K562 (cell line): ENCODE results near the gene ADAMTS14. TPM values are rescaled to one million over a fixed set of nuclear protein-coding genes. Genes with fewer than 3 reads are reported as not detected.
A peak's percentile ranks its signal among the peaks of the same experiment; 100 is the strongest.

Experiments used
- ATAC-seq: fragments of 200-7000 bp; cut with Tn5 transposase; 3 replicates; pipeline ENCODE4 v1.9.1; 2020; ENCODE audit warnings: moderate library complexity
- BruUV-seq: library from RNA; stranded (reverse); fragments of 400-500 nt; replicated peaks from 2 replicates; lab custom pipeline; 2021; lab: Mats Ljungman, UMichigan
- CTCF ChIA-PET: fragments of 300-600 bp; formaldehyde crosslinking; extraction: SDS; loops from one replicate; lab custom pipeline; 2021; ENCODE audit warnings: low intra/inter-chr PET ratio; lab: Yijun Ruan, JAX
- POLR2A ChIA-PET: fragments of 300-600, 350-650 bp; sonication (Branson Sonifier 250); formaldehyde crosslinking; extraction: SDS; loops from one replicate; lab custom pipeline; 2021; ENCODE audit warnings: antibody characterized with exemption, inconsistent platforms; lab: Yijun Ruan, JAX
- DNase-seq, 4 experiments: peaks; one replicate each; pipeline versions ENCODE4 v3.0.0 to v3.0.0-alpha.2; 2011 to 2018; ENCODE audit warnings: low spot score in 3 of 4, mixed read lengths in 3 of 4; ENCODE audit errors: extremely low read depth in 1 of 4
- FAIRE-seq: peaks from 2 replicates; lab custom pipeline; 2011; peaks lifted over from hg19 to GRCh38; lab: Jason Lieb, UNC
- H2AFZ ChIP-seq: 2 replicates; pipeline ENCODE4 v1.6.0; 2011; ENCODE audit warnings: low read depth, low read length, control low read depth, inconsistent platforms
- H3K27ac ChIP-seq: fragments of 200-600 bp; 3 replicates; pipeline ENCODE4 v1.8.0; 2011; ENCODE audit warnings: low read depth, mild to moderate bottlenecking, control low read depth, inconsistent platforms, low read length, moderate library complexity, mixed read lengths; ENCODE audit errors: extremely low read depth
- H3K27me3 ChIP-seq, 2 experiments: fragments of 300-600 bp in 1 of 2; 2 replicates in 1 of 2; 3 replicates in 1 of 2; pipeline versions ENCODE4 v1.6.0 to v1.8.0; 2011; ENCODE audit warnings: inconsistent platforms in 2 of 2, low read length in 2 of 2, mild to moderate bottlenecking in 1 of 2, mixed read lengths in 1 of 2, moderate library complexity in 1 of 2; ENCODE audit not compliant: control insufficient read depth in 2 of 2, insufficient read depth in 2 of 2
- H3K36me3 ChIP-seq: fragments of 300-600 bp; 3 replicates; pipeline ENCODE4 v1.8.0; 2011; ENCODE audit warnings: mild to moderate bottlenecking, low read length, inconsistent platforms; ENCODE audit not compliant: control insufficient read depth, insufficient read depth
- H3K4me1 ChIP-seq, 2 experiments: fragments of 200-600 bp in 1 of 2; replicated peaks in 1 of 2; 2 replicates in 1 of 2; 3 replicates in 1 of 2; pipeline versions ENCODE4 v1.5.1 to v1.8.0; 2011; ENCODE audit warnings: inconsistent platforms in 2 of 2, low read length in 2 of 2, mild to moderate bottlenecking in 1 of 2, mixed read lengths in 1 of 2, moderate library complexity in 1 of 2; ENCODE audit not compliant: control insufficient read depth in 2 of 2, insufficient read depth in 2 of 2
- H3K4me2 ChIP-seq: 2 replicates; pipeline ENCODE4 v1.6.1; 2011; ENCODE audit warnings: low read length, control low read depth, inconsistent platforms, mixed read lengths; ENCODE audit not compliant: insufficient read depth
- H3K4me3 ChIP-seq: fragments of 200-600 bp; sonication (generic), shearing (Covaris generic); 2 replicates; pipeline ENCODE4 v1.5.1; 2016; ENCODE audit warnings: control low read depth, inconsistent platforms
- H3K79me2 ChIP-seq: fragments of 200-600 bp; 3 replicates; pipeline ENCODE4 v1.8.0; 2011; ENCODE audit warnings: low read length, inconsistent platforms; ENCODE audit not compliant: control insufficient read depth, insufficient read depth
- H3K9ac ChIP-seq, 2 experiments: 2 replicates each; pipeline versions ENCODE4 v1.6.0 to v1.6.1; 2011; ENCODE audit warnings: low read depth in 2 of 2, low read length in 2 of 2, control low read depth in 1 of 2, inconsistent platforms in 1 of 2, mild to moderate bottlenecking in 1 of 2, mixed read lengths in 1 of 2; ENCODE audit not compliant: insufficient read depth in 1 of 2
- H3K9me1 ChIP-seq: one replicate; pipeline ENCODE4 v1.6.0; 2011; ENCODE audit warnings: inconsistent platforms, mild to moderate bottlenecking, low read length, moderate library complexity; ENCODE audit not compliant: control insufficient read depth, insufficient read depth
- H3K9me3 ChIP-seq: replicated peaks from 2 replicates; pipeline ENCODE4 v1.5.1; 2011; ENCODE audit warnings: low read depth, low read length, inconsistent platforms; ENCODE audit not compliant: control insufficient read depth, insufficient read depth
- H4K20me1 ChIP-seq: replicated peaks from 2 replicates; pipeline ENCODE4 v1.6.1; 2011; ENCODE audit warnings: low read length, inconsistent platforms, mixed read lengths; ENCODE audit not compliant: control insufficient read depth, insufficient read depth
- STAG1 ChIP-seq: sonication (generic); formaldehyde crosslinking; IDR thresholded peaks from 2 replicates; pipeline ENCODE4 v1.5.0; 2020; ENCODE audit warnings: missing genetic modification reagents, borderline replicate concordance
- ZBTB49 ChIP-seq: sonication (generic); formaldehyde crosslinking; IDR thresholded peaks from 2 replicates; pipeline ENCODE4 v1.8.0; 2022; ENCODE audit warnings: missing genetic modification reagents, mild to moderate bottlenecking, borderline replicate concordance
- ZFP30 ChIP-seq: fragments of 250-450 bp; sonication (Bioruptor Pico); IDR thresholded peaks from 2 replicates; pipeline ENCODE4 v1.8.0; 2022; ENCODE audit warnings: moderate library complexity, mild to moderate bottlenecking, inconsistent platforms, borderline replicate concordance
- ZNF165 ChIP-seq: fragments of 250-450 bp; sonication (Bioruptor Pico); IDR thresholded peaks from 2 replicates; pipeline ENCODE4 v1.4.0; 2020; ENCODE audit warnings: borderline replicate concordance
- WGBS: fragments of 100-300 bp; shearing (Covaris generic); methylation state at CpG from one replicate; pipeline ENCODE4 v1.1.6; 2016; ENCODE audit warnings: low coverage, mixed read lengths; ENCODE audit not compliant: insufficient coverage; ENCODE audit errors: missing lambda C conversion rate; 5-methylcytosine and 5-hydroxymethylcytosine counted together
- in situ Hi-C: fragments of 300-500 bp; cut with MboI; formaldehyde crosslinking; loops from 4 replicates; pipeline ENCODE4 v1.15.0; 2018; ENCODE audit warnings: inconsistent platforms, mixed read lengths
- intact Hi-C: fragments of 100-400 bp; cut with micrococcal nuclease; formaldehyde crosslinking; loops from 2 replicates; pipeline ENCODE4 v1.14.2; 2022
- polyA plus RNA-seq, 8 experiments: library from polyadenylated mRNA; depleted of rRNA in 4 of 8; stranded (reverse) in 5 of 8; unstranded in 3 of 8; fragments of >200 nt; fragmentation: Nextera tagmentation in 2 of 8; fragmentation: Illumina TruSeq in 1 of 8; extraction: Ambion mirVana in 2 of 8; extraction: Trizol in 1 of 8; gene quantifications; 2 replicates each; pipeline versions ENCODE4 v1.2.1 to v1.2.3, GENCODE V29; 2011 to 2014; ENCODE audit warnings: inconsistent platforms in 1 of 8, missing spikeins in 1 of 8
- total RNA-seq, 7 experiments: library from RNA; depleted of rRNA in 6 of 7; stranded (reverse); fragments of >200 nt in 6 of 7; fragmentation: Illumina TruSeq in 2 of 7; extraction: Trizol in 2 of 7; gene quantifications; 2 replicates each; pipeline versions ENCODE4 v1.2.1 to v1.2.3, GENCODE V29; 2011 to 2021; ENCODE audit warnings: low replicate concordance in 1 of 7

ADAMTS14 gene
- total and polyA plus RNA-seq, 9 of the 15 experiments (the other 6 are each of a cell fraction or from before 2014, with no cell fraction given), result 0.04 to 37.4 (median 15.9) TPM

DNA sequence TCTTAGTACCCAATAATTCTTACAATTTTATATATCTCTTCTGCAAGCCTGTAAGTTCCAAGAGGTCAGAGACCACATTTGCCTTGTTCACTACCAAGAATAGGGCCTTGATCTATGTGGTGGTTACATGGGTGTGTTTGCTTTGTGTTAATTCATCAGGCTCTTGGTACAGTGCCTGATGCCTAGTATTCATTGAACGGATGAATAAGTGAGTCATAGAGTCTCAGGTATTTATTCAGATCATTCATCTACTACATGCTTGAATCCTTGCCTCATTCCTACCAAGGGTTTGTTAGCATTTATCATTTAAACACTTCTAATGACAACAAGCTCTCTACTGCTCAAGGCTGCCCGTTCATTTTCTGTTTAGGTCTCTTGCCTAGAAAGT, 132.1 kb downstream of the ADAMTS14 start:
- DNase-seq (no peak), FAIRE-seq (peak; percentile 37), ATAC-seq (no peak)
- Histone ChIP-seq H4K20me1 (no peaks in the 10 kb centered on the region), H3K79me2 (no peaks in the 10 kb centered on the region), H3K27ac (no peak overlapping the region), H3K4me2 (no peak overlapping the region), H2AFZ (no peak overlapping the region), H3K9me3 (no peaks in the 10 kb centered on the region), H3K27me3 (peaks cover 0 to 3% of the 10 kb centered on the region in 2 experiments; a peak in 2 of 5 replicates), H3K36me3 (no peaks in the 10 kb centered on the region), H3K9ac (no peak overlapping the region), H3K4me1 (no peaks in the 10 kb centered on the region), H3K4me3 (no peak overlapping the region), H3K9me1 (no peaks in the 10 kb centered on the region)
- in situ Hi-C loops, result no loop called here
- TF ChIP-seq ZFP30 (CRISPR knock-in tag) (no peak), ZNF165 (no peak), ZBTB49 (CRISPR knock-in tag) (no peak), STAG1 (CRISPR knock-in tag) (no peak)
- CTCF ChIA-PET, result no interaction called here
- POLR2A ChIA-PET, result interaction anchor here (1.2 kb wide), 1 partner anchor 34 kb away, joined by 3 read pairs; no protein-coding TSS in a partner anchor
- no TSS peak for BruUV-seq
- 2% methylated on average over 2 of the region's 2 CpGs for WGBS
- intact Hi-C loops, result no loop called here
